GM12873 (cell line): ENCODE data around the gene NDUFA13.

Experiments
- TF ChIP-seq, protein P1 (sequence below): IDR thresholded peaks from 2 replicates; pipeline ENCODE4 v1.5.1; 2012; ENCODE audit warnings: low read depth, mild to moderate bottlenecking, moderate library complexity, low read length, control low read depth; ENCODE audit not compliant: insufficient read depth; ENCODE audit errors: missing control alignments

The NDUFA13 gene

GRCh38 chr19:19533841-19534240 is 17.8 kb downstream of the NDUFA13 start:
- TF ChIP-seq, protein P1, sequence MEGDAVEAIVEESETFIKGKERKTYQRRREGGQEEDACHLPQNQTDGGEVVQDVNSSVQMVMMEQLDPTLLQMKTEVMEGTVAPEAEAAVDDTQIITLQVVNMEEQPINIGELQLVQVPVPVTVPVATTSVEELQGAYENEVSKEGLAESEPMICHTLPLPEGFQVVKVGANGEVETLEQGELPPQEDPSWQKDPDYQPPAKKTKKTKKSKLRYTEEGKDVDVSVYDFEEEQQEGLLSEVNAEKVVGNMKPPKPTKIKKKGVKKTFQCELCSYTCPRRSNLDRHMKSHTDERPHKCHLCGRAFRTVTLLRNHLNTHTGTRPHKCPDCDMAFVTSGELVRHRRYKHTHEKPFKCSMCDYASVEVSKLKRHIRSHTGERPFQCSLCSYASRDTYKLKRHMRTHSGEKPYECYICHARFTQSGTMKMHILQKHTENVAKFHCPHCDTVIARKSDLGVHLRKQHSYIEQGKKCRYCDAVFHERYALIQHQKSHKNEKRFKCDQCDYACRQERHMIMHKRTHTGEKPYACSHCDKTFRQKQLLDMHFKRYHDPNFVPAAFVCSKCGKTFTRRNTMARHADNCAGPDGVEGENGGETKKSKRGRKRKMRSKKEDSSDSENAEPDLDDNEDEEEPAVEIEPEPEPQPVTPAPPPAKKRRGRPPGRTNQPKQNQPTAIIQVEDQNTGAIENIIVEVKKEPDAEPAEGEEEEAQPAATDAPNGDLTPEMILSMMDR = no peak

GRCh38 chr19:19534556-19535265 is 18.7 kb downstream of the NDUFA13 start:
- TF ChIP-seq, protein P1 = no peak

GRCh38 chr19:19535311-19536191 is 19.5 kb downstream of the NDUFA13 start:
- TF ChIP-seq, protein P1 = no peak

DNA sequence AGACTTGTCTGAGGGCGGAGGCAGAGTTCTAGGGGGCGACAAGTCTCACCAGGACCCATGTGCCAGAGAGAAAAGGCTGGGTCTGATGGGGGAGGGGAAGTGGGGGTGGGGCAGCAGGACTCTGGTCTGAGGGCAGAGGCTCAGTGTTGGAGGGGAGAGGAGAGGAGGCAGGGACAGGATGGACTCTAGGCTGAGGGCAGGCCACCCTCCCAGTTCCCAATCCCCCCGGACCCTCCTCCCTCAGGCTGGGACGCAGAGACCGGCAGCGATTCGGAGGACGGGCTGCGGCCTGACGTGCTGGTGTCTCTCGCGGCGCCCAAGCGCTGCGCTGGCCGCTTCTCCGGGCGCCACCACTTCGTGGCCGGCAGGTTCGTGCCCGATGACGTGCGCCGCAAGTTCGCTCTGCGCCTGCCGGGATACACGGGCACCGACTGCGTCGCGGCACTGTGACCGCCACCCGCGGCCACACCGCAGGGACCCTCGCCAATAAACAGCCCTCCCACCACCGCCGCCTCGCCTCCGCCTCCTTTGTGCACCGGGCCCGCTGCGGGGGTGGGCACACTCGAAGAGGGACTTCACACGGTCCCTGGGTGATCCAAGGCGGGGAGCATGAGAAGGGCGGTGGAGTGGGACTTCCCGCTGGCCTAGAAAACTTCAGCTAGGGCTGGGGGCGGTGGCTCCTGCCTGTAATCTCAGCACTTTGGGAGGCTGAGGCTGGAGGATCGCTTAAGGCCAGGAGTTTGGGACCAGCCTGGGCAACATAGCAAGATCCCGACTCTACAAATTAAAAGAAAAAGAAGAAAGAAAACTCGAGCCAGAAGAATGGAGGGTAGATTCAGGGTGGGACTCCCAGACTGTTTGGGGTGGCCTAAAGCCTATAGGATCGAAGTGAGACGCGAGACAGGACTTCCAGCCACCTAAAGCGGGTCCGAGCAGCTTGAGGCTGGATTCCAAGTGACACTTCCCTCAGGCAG is 21.3 kb downstream of the NDUFA13 start:
- TF ChIP-seq, protein P1 = no peak

DNA sequence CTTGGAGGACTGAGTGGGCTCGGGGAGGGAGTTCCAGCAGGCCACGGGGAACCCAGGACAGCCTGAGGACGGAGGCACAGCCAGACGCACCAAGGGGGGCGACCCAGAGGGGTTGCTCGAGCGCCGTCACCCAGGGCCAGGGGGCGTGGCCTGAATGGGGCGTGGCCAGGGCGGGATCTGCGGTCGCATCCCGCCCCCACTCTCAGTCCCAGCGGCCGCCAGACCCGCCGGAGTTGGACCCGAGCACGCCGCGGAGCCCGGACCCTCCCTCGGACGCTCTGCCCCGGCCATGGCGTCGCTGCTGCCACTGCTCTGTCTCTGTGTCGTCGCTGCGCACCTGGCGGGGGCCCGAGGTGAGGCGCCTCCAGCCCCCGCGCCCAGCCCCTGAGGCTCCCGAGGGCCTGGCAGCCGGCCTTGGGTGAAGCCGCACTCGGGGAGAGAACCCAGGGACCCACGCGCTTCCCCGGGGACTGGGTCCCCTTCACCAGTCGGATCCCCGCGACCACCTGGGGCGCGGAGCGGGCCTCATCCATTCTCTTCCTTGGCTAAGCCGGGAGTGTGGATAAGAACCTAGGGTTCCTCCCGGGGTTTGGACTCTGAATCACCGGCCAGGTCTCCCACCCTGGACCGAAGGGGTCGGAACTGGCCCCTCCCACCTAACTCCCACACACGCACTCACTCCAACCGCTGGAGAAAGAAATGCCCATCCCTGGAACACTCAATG is 22.2 kb downstream of the NDUFA13 start, which contains the start of gene CILP2:
Gene CILP2 (plus strand): TSS at position 205 of the 724 bp plus-strand sequence. CDS start 85 bp downstream, at position 290.
- TF ChIP-seq, protein P1 = no peak

DNA sequence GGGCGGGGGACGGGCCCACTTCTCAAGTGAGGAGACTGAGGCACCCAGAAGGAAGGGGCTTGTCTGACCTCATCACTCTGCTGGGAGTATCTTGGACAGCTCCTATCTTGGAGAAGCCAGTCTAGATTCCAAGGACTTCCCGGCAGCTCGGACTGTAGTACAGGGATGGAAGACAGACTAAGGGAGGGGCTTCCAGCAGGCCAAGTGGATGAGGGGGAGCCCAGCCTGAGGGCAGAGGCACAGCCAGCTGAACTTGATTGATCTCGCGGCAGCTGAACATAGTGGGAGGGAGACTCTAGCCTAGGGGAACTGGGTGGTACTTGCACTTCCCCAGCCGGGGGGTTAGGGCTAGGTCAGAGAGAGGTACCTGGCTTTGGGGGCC is 22.8 kb downstream of the NDUFA13 start:
- TF ChIP-seq, protein P1 = no peak
